Panc1 (cell line): ENCODE measurements around the gene CCDC158.

ENCODE experiments used
- CTCF ChIP-seq: fragments of 450-650 bp; IDR thresholded peaks from 2 replicates; pipeline ENCODE4 v1.5.1; 2017; ENCODE audit warnings: mild to moderate bottlenecking
- POLR2AphosphoS5 ChIP-seq: IDR thresholded peaks from 2 replicates; pipeline ENCODE4 v1.6.1; 2012; ENCODE audit warnings: mild to moderate bottlenecking, low read depth, low read length, moderate library complexity
- REST ChIP-seq, 2 experiments: IDR thresholded peaks; 2 replicates each; pipeline ENCODE4 v1.6.1; 2011 to 2012; ENCODE audit warnings: low read depth in 2 of 2, control low read depth in 1 of 2, low read length in 1 of 2, mild to moderate bottlenecking in 1 of 2, moderate library complexity in 1 of 2; ENCODE audit not compliant: insufficient read depth in 1 of 2
- SIN3A ChIP-seq: IDR thresholded peaks from 2 replicates; pipeline ENCODE4 v1.6.1; 2012; ENCODE audit warnings: low read depth, mild to moderate bottlenecking, low read length, moderate library complexity, borderline replicate concordance; ENCODE audit not compliant: insufficient read depth
- TCF7L2 ChIP-seq: IDR thresholded peaks from 2 replicates; pipeline ENCODE4 v1.6.1; 2011; ENCODE audit warnings: mild to moderate bottlenecking, low read depth, low read length, inconsistent platforms

- TF ChIP-seq POLR2AphosphoS5 = no peak
- no peak for TF ChIP-seq REST (IDR thresholded peaks at IDR 0.05; ENCODE audit: insufficient read depth in 1 of 2, low read depth in 2 of 2, low read length in 1 of 2)
- no peak for TF ChIP-seq SIN3A
- no peak for TF ChIP-seq CTCF
- no peak for TF ChIP-seq TCF7L2
Measured at GRCh38 chr4:76449362-76449767, 28.4 kb upstream of the CCDC158 start.
